22Rv1 (cell line): Measurements from ENCODE around the gene SEC14L1.

ENCODE experiments used
- CTCF ChIP-seq: fragments of 450-650 bp; IDR thresholded peaks from 2 replicates; pipeline ENCODE4 v1.5.1; 2017; ENCODE audit warnings: mild to moderate bottlenecking
- ZFX ChIP-seq: fragments of 450-650 bp; IDR thresholded peaks from 2 replicates; pipeline ENCODE4 v1.6.1; 2017; ENCODE audit warnings: antibody characterized with exemption, borderline replicate concordance

- no peak for TF ChIP-seq CTCF
- TF ChIP-seq ZFX: no peak
Measured at GRCh38 chr17:77092025-77092424, 48.7 kb upstream of the SEC14L1 start.
